Measurements from ENCODE around the gene SNX8.

DNA sequence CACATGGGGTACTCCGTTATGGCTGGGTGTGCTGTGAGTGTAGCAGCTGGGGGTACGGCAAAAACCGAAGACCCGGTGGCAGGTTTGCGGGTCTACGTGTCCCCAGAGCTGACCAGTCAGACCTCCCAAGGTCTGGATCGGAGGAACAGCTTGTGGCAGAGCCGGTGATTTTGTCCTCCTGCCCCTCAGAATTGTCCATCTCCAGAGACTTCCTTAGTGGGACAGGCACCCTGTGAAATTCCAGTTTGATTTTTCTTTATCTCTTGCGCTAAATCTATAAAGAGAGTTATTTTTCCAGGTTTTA is 41.4 kb upstream of the SNX8 start:
- TF ChIP-seq, protein P1, sequence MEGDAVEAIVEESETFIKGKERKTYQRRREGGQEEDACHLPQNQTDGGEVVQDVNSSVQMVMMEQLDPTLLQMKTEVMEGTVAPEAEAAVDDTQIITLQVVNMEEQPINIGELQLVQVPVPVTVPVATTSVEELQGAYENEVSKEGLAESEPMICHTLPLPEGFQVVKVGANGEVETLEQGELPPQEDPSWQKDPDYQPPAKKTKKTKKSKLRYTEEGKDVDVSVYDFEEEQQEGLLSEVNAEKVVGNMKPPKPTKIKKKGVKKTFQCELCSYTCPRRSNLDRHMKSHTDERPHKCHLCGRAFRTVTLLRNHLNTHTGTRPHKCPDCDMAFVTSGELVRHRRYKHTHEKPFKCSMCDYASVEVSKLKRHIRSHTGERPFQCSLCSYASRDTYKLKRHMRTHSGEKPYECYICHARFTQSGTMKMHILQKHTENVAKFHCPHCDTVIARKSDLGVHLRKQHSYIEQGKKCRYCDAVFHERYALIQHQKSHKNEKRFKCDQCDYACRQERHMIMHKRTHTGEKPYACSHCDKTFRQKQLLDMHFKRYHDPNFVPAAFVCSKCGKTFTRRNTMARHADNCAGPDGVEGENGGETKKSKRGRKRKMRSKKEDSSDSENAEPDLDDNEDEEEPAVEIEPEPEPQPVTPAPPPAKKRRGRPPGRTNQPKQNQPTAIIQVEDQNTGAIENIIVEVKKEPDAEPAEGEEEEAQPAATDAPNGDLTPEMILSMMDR (IDR thresholded peaks at IDR 0.05) = no peak
- TF ChIP-seq POLR2AphosphoS5 (IDR thresholded peaks at IDR 0.05) = no peak
- no peak for TF ChIP-seq POLR2A (IDR thresholded peaks at IDR 0.05)
